HG03060 (cell line): ENCODE results near the gene NOP16.
"Not testable (repeated sequence)": the region's sequence is repeated elsewhere in the genome, so short reads cannot be mapped to it uniquely, and the experiment has no call there.

Source experiments
- ATAC-seq: cut with Tn5 transposase; IDR thresholded peaks from one replicate; pipeline ENCODE4 v1.9.1; 2021; ENCODE audit warnings: low read depth, moderate number of reproducible peaks; ENCODE audit not compliant: unreplicated experiment

The NOP16 gene

DNA sequence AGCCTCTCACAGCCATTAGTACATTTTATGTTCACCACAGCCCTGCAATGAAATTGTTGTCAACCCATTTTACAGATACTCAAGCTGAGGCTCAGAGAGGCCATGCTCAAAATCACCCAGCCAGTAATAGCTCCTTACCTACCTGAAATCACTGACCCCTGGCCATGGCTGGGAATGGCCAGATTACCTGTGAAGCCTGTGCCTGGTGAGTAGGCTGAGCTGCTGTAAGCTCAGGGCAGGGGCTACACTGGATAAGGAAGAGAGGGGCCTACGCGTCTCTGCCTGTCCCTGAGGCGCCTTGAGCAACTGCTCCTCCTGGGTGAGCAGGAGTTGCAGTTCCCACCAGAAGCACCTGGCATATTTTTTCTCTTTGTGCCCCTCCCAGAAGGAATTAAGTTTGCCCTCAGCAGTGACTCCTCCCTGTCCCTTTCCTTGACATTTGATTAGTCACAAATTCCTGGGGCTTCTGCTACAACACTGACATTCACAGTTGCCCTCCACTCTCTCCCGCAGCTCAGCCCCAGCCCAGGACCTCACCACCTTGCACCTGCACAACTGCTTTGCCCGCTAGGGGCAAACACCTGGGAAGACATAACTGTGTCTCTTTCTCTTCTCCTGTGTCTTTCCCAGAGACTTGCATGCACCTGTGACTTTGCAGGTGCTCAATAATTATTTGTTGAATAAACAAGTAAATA is 22.2 kb upstream of the NOP16 start:
- ATAC-seq = no peak

DNA sequence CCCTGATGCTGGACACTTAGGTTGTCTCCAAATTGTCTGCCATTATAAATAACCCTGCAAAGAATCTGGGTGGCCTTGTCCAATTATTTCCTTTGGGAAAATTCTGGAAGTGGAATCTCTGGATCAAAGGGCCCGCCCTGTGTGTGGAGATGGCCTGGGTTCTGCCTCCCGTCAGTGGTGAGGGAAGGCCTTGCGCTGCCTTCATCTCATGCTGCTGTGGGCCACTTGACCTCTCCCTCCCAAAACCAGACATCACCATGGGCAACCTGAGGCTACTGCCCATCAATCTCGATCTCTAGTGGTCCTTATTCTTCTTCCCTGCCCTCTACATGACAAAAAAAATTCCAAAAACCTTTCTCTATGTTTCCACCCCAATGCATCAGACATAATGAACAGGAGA is 21.4 kb upstream of the NOP16 start:
- ATAC-seq = no peak

DNA sequence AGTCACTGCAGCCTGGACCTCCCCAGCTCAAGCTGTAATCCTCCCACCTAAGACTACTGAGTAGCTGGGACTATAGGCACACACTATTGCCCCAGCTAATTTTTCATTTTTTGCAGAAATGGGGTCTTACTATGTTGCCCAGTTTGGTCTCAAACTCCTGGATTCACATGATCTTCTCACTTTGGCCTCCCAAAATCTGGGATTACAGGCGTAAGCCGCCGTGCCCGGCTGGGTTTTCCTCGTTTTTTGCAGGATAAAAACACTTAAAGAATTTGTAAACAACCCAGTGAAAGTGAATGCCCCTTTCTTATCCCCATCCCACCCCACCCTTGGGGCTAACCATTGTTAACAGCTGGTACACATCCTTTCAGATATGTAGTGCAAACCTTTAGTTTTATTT is 20.2 kb upstream of the NOP16 start:
- no peak for ATAC-seq

DNA sequence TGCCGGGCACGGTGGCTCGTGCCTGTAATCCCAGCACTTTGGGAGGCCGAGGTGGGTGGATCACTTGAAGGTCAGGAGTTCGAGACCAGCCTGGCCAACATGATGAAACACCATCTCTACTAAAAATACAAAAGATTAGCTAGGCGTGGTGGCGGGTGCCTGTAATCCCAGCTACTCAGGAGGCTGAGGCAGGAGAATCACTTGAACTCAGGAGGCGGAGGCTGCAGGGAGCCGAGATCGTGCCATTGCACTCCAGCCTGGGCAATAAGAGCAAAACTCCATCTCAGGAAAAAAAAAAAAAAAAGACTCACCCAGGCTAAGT is 19.8 kb upstream of the NOP16 start:
- ATAC-seq = not testable (repeated sequence)

DNA sequence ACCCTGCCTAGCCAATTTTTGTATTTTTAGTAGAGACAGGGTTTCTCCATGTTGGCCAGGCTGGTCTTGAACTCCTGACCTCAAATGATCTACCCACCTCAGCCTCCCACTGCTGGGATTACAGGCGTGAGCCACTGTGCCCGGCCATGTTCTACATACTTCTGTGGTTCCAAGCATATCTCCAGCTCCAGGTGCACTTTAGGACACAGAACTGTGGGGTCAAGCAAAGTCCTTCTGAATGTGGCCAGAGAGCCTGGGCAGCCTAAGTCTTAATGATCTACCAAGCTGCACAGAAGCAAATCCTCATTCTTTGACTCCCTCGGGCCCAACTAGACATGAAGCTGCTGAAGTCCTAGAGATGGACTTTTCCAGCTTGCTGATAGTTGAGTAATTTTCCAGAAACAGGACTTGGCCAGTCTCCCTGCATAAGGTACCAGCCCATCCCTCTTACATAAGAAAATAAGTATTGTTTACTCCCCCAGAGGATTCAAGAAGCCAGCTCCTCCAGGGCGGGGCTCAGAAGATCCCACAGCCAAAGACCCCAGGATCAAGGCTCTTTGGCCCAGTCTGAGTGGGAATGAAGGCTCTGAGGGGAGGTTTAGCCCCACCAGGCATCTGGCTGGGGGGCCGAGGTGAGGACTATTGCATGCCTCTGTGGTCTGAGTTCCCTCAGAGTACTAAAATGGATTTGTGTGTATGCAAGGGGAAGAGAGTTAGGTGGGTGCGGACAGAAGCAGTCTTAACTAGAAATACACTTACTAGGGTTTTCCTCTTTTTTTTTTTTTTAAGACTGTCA is 19.3 kb upstream of the NOP16 start:
- ATAC-seq = no peak

DNA sequence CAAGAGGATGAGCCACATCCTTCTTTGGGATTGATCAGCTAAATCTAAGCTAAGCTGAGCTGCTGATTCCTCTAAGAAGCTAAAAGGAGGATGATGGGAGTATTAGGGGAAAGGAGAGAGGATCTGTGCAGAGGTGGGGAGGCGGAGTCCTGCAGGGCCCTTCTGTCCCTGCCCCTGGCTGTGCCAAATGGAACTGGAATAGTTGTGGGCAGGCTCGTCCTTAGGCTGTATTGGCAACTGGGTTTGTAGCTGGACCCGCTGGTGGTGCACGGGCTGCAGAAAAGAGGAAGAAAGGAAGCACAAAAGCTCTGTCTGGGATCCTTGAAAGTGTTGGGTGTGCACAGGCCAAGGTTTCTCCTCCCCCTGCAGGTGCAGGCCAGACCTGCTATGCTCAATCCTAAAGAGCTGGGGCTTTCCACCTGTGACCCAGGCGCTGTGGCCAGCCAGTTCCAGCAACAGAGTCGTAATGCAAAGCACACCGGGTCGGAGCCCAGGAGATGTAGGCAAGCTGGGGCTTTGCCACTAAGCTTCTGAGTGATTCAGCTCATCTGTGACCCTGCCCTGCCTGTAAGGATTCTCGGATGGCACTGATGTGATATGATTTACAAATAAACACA is 18.1 kb upstream of the NOP16 start:
- no peak for ATAC-seq

DNA sequence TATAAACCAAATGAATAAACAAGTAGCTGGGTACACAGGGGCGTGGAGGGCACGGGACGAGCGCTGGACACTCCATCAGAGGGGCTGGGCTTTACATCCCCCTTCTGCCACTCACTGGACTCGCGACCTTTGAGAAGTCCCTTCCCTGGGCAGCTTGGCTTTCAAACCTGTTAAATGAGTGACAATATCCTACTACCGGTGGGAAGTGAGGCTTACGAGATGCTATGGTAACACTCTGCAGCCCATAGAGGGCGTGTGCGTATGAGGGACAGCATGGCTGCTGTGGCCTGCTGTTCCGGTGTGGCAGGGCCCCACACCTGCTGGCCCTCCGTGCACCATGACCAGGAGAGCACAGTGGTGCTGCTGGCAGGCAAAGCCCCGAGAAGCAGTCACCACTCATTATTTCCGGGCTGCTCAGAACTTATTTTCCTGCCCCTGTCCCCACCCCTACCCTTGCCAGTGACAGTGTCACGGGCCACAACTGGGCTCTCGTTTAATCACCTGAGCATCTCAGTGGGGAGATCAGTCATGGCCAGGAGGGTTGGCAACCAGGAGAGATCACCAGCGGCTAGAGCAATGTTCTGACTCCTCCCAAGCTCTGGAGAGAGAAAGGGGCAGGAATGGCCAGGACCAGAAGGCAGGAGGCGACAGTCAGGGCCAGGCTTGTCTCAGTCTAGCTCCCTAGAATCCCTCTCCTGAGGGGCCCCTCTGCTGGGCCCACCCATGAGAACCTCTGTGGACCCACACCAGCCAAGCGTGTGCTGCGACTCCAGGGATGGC is 17.4 kb upstream of the NOP16 start:
- no peak for ATAC-seq

DNA sequence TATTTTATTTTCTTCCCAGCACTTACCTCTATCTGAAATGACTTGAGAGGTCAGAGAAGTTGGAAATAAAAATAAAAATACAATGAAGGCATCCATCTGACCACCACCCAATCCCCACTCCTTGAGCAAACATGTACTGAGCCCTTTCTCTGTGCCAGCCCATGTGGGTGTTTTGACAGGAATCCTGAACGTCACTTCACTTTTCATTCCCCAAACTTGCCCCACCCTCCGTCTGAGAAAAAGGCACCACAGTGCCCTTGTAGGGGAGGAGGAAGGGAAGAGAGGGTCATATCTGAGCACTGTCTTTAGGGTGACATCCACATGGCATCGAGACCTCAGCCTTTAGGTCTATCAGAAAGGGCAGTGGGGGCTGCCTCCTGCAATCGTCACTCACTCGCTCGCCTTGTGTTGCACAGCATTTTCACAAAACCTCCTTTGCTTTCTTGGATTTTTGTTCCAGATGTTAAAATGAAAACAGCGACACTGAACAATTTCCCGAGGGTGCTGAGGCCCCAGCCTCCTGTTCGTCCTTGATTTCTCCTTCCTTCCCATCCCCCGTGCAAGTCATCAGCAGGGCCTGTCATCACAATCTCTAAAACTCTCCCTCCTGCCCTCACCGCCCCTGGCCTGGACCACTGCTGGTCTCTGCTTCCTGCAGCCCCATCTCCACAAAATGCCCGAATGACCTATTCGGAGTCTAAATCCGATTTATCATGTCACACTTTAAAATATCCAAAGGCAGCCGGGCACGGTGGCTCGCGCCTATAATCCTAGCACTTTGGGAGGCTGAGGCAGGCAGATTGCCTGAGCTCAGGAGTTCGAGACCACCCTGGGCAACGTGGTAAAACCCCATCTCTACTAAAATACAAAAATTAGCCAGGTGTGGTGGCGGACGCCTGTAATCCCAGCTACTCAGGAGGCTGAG is 13.1 kb upstream of the NOP16 start:
- ATAC-seq = no peak

DNA sequence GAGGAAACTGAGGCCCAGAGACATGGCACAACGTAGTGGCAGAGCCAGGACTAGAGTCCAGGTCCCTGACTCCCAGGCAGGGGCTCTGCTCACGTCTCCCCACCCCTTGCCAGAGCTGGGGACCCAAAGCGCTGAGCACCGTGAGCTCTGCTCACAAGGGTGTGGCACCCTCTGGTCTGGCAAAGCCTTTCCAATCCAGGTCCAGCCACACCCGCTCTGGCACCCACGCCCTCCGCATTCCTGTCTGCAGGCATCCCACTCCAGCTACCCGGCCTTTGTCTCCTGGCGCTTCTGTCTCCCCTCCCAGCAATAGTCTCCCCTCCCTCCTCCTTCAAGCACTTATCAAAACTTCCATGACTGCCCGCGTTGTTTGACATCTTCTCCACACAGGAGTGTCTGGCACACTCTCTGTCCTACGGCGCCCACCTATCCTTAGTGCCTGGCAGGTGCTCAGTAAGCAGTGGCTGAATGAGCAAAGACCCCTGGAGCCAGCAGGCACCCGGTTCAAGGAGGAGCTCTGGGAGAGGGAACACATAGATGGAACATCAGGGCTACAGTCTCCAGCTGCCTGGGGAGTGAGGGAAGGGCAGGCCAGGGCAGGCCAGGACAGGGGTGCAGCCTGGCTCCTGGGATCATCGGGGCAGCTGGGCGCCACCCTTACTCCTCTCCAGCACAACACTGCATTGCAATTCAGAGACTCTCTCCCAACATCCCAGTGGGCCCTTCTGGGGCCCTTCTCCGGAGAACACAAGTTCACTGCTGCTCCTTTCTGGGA is 12.2 kb upstream of the NOP16 start:
- ATAC-seq = no peak

DNA sequence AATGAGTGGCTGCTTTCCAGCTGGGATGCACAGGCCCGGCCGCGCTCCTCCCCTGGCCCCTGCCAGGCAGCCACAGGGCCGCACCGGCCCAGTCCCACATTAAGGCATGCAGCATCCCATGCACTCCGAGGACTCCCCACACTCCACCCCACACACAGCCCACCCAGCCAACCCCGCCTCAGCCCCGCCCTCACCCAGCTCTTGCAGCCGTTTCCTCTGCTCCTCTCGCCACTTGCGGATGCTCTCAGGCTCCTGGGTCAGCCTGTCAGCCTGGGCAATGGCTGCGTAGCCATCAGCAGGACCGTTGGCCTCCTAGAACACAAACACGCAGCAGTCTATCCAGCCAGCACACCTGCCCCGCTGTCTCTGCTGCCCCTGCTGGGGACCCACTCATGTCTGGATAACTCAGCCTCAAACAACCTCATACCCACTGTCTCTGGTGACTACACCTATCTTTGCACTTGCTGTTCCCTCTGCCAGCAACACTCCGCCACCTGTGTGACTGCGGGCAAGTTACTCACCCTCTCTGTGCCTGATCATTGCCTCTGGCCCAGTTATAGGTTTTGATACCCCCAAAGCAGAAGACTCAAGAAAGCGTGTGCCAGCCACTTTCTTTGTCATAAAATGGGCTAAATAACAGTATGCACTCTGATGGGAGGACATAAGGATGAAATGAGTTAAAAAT is 9.5 kb upstream of the NOP16 start:
- no peak for ATAC-seq

DNA sequence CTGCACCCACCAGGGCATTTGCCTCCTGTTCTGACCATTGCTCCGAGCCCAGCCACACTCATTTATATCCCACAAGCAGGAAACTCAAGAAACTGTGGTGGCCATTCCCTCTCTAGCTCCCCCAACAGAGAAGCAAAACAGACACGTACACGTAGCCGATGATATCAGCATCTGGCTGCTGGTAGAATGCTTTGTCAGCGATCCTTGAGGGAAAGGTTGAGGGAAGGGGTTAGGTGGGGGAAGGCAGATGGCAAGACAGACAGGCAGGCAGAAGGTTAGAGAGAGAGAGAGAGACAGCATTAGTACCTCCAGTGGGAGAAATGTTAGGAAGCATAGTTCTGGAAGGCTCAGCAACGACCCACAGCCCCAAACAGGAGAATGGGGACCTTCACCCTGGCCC is 7.9 kb upstream of the NOP16 start:
- no peak for ATAC-seq

DNA sequence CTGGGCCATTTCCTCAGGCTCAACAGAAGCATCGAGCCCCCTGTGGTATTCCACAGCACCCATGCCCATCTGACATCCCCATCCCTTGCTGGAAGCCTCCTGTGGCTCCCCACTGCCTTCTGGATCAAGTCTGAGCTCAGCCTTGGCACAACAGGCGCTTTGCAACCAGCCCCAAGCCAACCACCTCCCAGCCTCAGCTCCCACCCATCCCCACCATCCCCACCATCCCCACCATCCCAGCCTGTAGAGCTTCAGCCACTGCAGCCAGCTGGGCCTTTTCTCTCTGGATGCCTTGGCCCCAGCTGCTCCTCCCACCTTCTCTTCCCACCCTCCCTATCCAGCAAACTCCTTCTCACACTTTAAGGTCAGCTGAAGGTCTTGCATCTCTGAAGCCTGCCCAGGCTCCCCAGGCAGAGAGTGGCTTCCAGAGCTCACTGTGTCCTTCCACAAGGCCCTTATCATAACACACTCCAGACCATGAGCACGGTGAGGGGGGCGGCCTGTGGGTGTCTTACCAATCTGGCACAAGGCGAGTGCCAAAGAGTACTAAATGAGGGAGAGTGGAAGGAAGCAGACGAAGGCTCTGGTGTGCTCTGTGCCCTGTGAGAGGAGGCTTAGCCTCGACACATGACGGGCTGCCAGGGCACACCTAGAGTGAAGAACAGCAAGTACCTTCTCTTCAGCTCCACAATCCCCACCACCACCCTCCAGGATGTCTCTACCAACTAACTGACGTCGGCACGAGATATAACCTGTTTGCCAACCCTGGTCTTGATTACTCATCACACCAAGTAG is 6.7 kb upstream of the NOP16 start:
- no peak for ATAC-seq

DNA sequence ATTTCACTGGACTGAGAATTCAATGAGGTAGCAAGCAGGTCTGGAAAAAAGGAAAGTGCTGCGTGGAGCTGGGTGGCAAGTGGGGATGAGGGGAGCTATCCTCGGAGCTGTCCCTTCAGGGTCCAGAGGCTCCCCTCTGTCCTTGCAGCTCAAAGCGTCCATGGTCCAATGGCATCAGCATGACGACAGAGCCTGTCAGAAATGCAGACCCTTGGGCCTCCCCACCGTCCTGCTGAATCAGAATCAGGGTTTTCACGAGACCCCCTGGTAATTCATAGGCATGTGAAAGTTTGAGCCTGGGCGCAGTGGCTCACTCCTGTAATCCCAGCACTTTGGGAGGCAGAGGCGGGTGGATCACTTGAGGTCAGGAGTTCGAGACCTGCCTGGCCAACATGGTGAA is 5.7 kb upstream of the NOP16 start:
- ATAC-seq = no peak

DNA sequence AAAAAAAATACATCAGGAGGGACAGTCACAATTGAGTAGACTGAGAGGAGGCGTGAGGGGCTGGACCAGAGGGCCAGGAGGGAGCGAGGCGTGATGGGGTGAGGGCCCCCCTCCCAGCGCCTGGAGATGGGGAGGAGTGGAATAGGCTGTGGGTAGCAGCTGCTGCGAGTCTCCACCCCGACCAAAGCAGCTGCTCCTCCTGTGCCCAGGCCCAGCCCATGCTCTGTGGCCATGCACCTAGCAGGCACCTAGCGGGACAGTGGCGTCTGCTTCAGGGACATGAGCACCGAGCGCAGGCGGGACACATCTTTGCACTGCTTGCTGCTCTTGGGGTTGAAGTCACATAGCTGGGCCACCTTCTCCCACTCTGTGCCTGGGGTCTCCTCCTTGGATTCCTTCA is 4.1 kb upstream of the NOP16 start:
- no peak for ATAC-seq

DNA sequence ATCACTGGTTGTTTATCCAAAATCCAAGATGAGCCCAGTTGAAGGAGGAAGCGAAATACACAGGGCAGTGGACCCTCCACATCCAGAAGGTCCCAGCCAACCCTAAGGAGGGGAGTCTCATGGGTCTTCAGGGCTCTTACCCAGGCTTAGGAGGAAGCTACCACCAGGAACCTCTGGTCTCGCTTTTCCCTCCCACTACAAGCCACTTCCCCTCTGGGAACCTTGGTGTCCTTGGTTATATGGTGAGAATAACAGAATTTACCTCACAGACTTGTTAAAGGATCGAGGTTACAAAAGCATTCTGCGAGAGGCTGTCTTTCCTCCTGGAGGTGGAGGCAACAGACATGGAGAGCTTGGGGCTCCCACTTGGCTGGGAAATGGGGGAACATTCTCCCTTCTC is 3.6 kb upstream of the NOP16 start:
- ATAC-seq = no peak

DNA sequence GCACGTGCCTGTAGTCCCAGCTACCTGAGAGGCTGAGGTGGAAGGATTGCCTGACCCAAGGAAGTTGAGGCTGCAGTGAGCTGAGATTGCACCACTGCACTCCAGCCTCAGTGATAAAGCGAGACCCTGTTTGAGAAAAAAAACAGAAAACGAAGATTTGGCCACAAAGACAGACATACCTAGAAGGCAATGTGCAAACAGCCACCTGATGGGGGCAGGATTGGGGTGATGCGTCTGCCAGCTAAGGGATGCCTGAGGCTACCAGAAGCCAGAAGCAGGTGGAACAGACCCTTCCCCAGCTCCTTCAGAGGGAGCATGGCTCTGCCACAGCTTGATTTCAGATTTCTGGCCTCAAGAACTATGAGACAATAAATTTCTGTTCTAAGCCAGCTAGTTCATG is 3.1 kb upstream of the NOP16 start:
- ATAC-seq = no peak

DNA sequence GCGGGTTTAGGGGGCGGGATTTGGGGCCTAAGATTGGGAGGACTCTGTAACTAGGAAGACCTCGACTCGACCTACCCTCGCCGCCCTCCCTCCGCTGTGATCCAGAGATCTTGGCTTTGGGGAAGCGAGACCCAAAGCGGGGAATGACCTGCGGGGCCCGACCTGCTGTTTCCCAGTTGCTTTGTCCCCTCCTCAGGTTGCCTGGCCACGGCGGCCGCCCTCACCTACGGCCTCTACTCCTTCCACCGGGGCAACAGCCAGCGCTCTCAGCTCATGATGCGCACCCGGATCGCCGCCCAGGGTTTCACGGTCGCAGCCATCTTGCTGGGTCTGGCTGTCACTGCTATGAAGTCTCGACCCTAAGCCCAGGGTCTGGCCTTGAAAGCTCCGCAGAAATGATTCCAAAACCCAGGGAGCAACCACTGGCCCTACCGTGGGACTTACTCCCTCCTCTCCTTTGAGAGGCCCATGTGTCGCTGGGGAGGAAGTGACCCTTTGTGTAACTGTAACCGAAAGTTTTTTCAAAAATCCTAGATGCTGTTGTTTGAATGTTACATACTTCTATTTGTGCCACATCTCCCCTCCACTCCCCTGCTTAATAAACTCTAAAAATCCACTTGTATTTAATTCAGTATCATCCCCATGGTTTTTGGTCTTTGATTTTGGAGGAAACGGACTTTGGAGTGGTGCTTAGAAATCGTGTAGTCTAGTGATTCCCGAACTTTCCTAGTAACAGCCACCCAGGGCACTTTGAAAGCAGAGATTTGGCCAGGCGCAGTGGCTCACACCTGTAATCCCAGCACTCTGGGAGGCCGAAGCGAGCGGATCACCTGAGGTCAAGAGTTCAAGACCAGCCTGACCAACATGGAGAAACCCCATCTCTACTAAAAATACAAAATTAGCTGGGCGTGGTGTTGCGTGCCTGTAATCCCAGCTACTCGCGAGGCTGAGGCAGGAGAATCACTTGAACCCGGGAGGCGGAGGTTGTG is 1.0 kb upstream of the NOP16 start:
- ATAC-seq = peak; percentile 20
